K562 (cell line): ENCODE measurements around the gene EYA2. TPM values are rescaled to one million over a fixed set of nuclear protein-coding genes. Genes with fewer than 3 reads are reported as not detected.

ENCODE experiments used
- ATAC-seq: fragments of 200-7000 bp; cut with Tn5 transposase; 3 replicates; pipeline ENCODE4 v1.9.1; 2020; ENCODE audit warnings: moderate library complexity
- BruUV-seq: library from RNA; stranded (reverse); fragments of 400-500 nt; replicated peaks from 2 replicates; lab custom pipeline; 2021; lab: Mats Ljungman, UMichigan
- CTCF ChIA-PET: fragments of 300-600 bp; formaldehyde crosslinking; extraction: SDS; loops from one replicate; lab custom pipeline; 2021; ENCODE audit warnings: low intra/inter-chr PET ratio; lab: Yijun Ruan, JAX
- POLR2A ChIA-PET: fragments of 300-600, 350-650 bp; sonication (Branson Sonifier 250); formaldehyde crosslinking; extraction: SDS; loops from one replicate; lab custom pipeline; 2021; ENCODE audit warnings: antibody characterized with exemption, inconsistent platforms; lab: Yijun Ruan, JAX
- DNase-seq, 4 experiments: peaks; one replicate each; pipeline versions ENCODE4 v3.0.0 to v3.0.0-alpha.2; 2011 to 2018; ENCODE audit warnings: low spot score in 3 of 4, mixed read lengths in 3 of 4; ENCODE audit errors: extremely low read depth in 1 of 4
- FAIRE-seq: peaks from 2 replicates; lab custom pipeline; 2011; peaks lifted over from hg19 to GRCh38; lab: Jason Lieb, UNC
- H2AFZ ChIP-seq: 2 replicates; pipeline ENCODE4 v1.6.0; 2011; ENCODE audit warnings: low read depth, low read length, control low read depth, inconsistent platforms
- H3K27ac ChIP-seq: fragments of 200-600 bp; 3 replicates; pipeline ENCODE4 v1.8.0; 2011; ENCODE audit warnings: low read depth, mild to moderate bottlenecking, control low read depth, inconsistent platforms, low read length, moderate library complexity, mixed read lengths; ENCODE audit errors: extremely low read depth
- H3K27me3 ChIP-seq, 2 experiments: fragments of 300-600 bp in 1 of 2; 2 replicates in 1 of 2; 3 replicates in 1 of 2; pipeline versions ENCODE4 v1.6.0 to v1.8.0; 2011; ENCODE audit warnings: inconsistent platforms in 2 of 2, low read length in 2 of 2, mild to moderate bottlenecking in 1 of 2, mixed read lengths in 1 of 2, moderate library complexity in 1 of 2; ENCODE audit not compliant: control insufficient read depth in 2 of 2, insufficient read depth in 2 of 2
- H3K36me3 ChIP-seq: fragments of 300-600 bp; 3 replicates; pipeline ENCODE4 v1.8.0; 2011; ENCODE audit warnings: mild to moderate bottlenecking, low read length, inconsistent platforms; ENCODE audit not compliant: control insufficient read depth, insufficient read depth
- H3K4me1 ChIP-seq, 2 experiments: fragments of 200-600 bp in 1 of 2; replicated peaks in 1 of 2; 2 replicates in 1 of 2; 3 replicates in 1 of 2; pipeline versions ENCODE4 v1.5.1 to v1.8.0; 2011; ENCODE audit warnings: inconsistent platforms in 2 of 2, low read length in 2 of 2, mild to moderate bottlenecking in 1 of 2, mixed read lengths in 1 of 2, moderate library complexity in 1 of 2; ENCODE audit not compliant: control insufficient read depth in 2 of 2, insufficient read depth in 2 of 2
- H3K4me2 ChIP-seq: 2 replicates; pipeline ENCODE4 v1.6.1; 2011; ENCODE audit warnings: low read length, control low read depth, inconsistent platforms, mixed read lengths; ENCODE audit not compliant: insufficient read depth
- H3K4me3 ChIP-seq: fragments of 200-600 bp; sonication (generic), shearing (Covaris generic); 2 replicates; pipeline ENCODE4 v1.5.1; 2016; ENCODE audit warnings: control low read depth, inconsistent platforms
- H3K79me2 ChIP-seq: fragments of 200-600 bp; 3 replicates; pipeline ENCODE4 v1.8.0; 2011; ENCODE audit warnings: low read length, inconsistent platforms; ENCODE audit not compliant: control insufficient read depth, insufficient read depth
- H3K9ac ChIP-seq, 2 experiments: 2 replicates each; pipeline versions ENCODE4 v1.6.0 to v1.6.1; 2011; ENCODE audit warnings: low read depth in 2 of 2, low read length in 2 of 2, control low read depth in 1 of 2, inconsistent platforms in 1 of 2, mild to moderate bottlenecking in 1 of 2, mixed read lengths in 1 of 2; ENCODE audit not compliant: insufficient read depth in 1 of 2
- H3K9me1 ChIP-seq: one replicate; pipeline ENCODE4 v1.6.0; 2011; ENCODE audit warnings: inconsistent platforms, mild to moderate bottlenecking, low read length, moderate library complexity; ENCODE audit not compliant: control insufficient read depth, insufficient read depth
- H3K9me3 ChIP-seq: replicated peaks from 2 replicates; pipeline ENCODE4 v1.5.1; 2011; ENCODE audit warnings: low read depth, low read length, inconsistent platforms; ENCODE audit not compliant: control insufficient read depth, insufficient read depth
- H4K20me1 ChIP-seq: replicated peaks from 2 replicates; pipeline ENCODE4 v1.6.1; 2011; ENCODE audit warnings: low read length, inconsistent platforms, mixed read lengths; ENCODE audit not compliant: control insufficient read depth, insufficient read depth
- ELF2 ChIP-seq: fragments of 250-450 bp; sonication (Bioruptor Pico); IDR thresholded peaks from 2 replicates; pipeline ENCODE4 v1.5.0; 2021; ENCODE audit warnings: mild to moderate bottlenecking
- NCOA4 ChIP-seq: fragments of 450-650 bp; IDR thresholded peaks from 2 replicates; pipeline ENCODE4 v1.6.1; 2018; ENCODE audit warnings: mild to moderate bottlenecking; ENCODE audit not compliant: partially characterized antibody
- NEUROD1 ChIP-seq: fragments of 150-350 bp; IDR thresholded peaks from 2 replicates; pipeline ENCODE4 v1.6.1; 2014; ENCODE audit warnings: borderline replicate concordance, low read length, low read depth; ENCODE audit not compliant: partially characterized antibody
- RB1 ChIP-seq: fragments of 450-650 bp; IDR thresholded peaks from 2 replicates; pipeline ENCODE4 v1.6.1; 2017; ENCODE audit warnings: low read depth, mild to moderate bottlenecking
- SNIP1 ChIP-seq: fragments of 450-650 bp; IDR thresholded peaks from 2 replicates; pipeline ENCODE4 v1.7.1; 2017; ENCODE audit warnings: low read depth, mild to moderate bottlenecking
- TSC22D4 ChIP-seq: fragments of 450-650 bp; IDR thresholded peaks from 2 replicates; pipeline ENCODE4 v1.6.1; 2016; ENCODE audit warnings: missing genetic modification characterization, missing biosample characterization, control low read depth
- ZNF212 ChIP-seq: fragments of 450-650 bp; formaldehyde crosslinking; IDR thresholded peaks from 2 replicates; pipeline ENCODE4 v1.4.0; 2020; ENCODE audit warnings: mild to moderate bottlenecking
- WGBS: fragments of 100-300 bp; shearing (Covaris generic); methylation state at CpG from one replicate; pipeline ENCODE4 v1.1.6; 2016; ENCODE audit warnings: low coverage, mixed read lengths; ENCODE audit not compliant: insufficient coverage; ENCODE audit errors: missing lambda C conversion rate; 5-methylcytosine and 5-hydroxymethylcytosine counted together
- in situ Hi-C: fragments of 300-500 bp; cut with MboI; formaldehyde crosslinking; loops from 4 replicates; pipeline ENCODE4 v1.15.0; 2018; ENCODE audit warnings: inconsistent platforms, mixed read lengths
- intact Hi-C: fragments of 100-400 bp; cut with micrococcal nuclease; formaldehyde crosslinking; loops from 2 replicates; pipeline ENCODE4 v1.14.2; 2022
- polyA plus RNA-seq, 8 experiments: library from polyadenylated mRNA; depleted of rRNA in 4 of 8; stranded (reverse) in 5 of 8; unstranded in 3 of 8; fragments of >200 nt; fragmentation: Nextera tagmentation in 2 of 8; fragmentation: Illumina TruSeq in 1 of 8; extraction: Ambion mirVana in 2 of 8; extraction: Trizol in 1 of 8; gene quantifications; 2 replicates each; pipeline versions ENCODE4 v1.2.1 to v1.2.3, GENCODE V29; 2011 to 2014; ENCODE audit warnings: inconsistent platforms in 1 of 8, missing spikeins in 1 of 8
- total RNA-seq, 7 experiments: library from RNA; depleted of rRNA in 6 of 7; stranded (reverse); fragments of >200 nt in 6 of 7; fragmentation: Illumina TruSeq in 2 of 7; extraction: Trizol in 2 of 7; gene quantifications; 2 replicates each; pipeline versions ENCODE4 v1.2.1 to v1.2.3, GENCODE V29; 2011 to 2021; ENCODE audit warnings: low replicate concordance in 1 of 7
- TF ChIP-seq, protein P1 (sequence below): fragments of 450-650 bp; IDR thresholded peaks from 2 replicates; pipeline ENCODE4 v1.6.1; 2018; ENCODE audit warnings: mild to moderate bottlenecking, low read depth; ENCODE audit not compliant: partially characterized antibody

Gene EYA2
- total and polyA plus RNA-seq, 9 of the 15 experiments (the other 6 are each of a cell fraction or from before 2014, with no cell fraction given), result 0.03 TPM; not detected in 8

DNA sequence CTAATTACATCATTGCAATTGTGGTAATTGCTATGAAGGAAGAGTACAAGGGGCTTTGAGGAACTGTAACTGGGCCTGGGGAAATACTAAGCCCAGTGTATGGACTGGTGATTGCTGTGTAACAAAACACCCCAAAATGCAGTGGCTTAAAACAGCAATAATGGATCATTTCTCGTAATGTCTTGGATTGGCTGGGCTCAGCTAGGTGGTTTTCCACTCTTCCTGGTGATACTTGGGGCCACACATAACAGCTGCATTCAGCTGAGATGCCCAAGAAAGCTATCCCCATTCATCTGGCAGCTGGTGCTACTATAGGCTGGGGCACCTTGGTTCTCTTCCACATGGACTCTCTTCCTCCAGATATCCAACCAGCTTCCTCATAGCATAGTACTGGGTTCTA lies 150.3 kb downstream of the EYA2 start:
- ATAC-seq, result no peak
- H3K9me1 ChIP-seq, result no peaks in the 10 kb centered on the region
- FAIRE-seq, result no peak
- no peaks in the 10 kb centered on the region for H4K20me1 ChIP-seq
- no peak overlapping the region for H3K27ac ChIP-seq
- no peaks in the 10 kb centered on the region for H3K36me3 ChIP-seq
- H3K4me3 ChIP-seq, result no peak overlapping the region
- no peak for TF ChIP-seq ELF2 (CRISPR knock-in tag)
- TF ChIP-seq RB1, result no peak
- no peak for TF ChIP-seq TSC22D4 (tag)
- TF ChIP-seq, protein P1, sequence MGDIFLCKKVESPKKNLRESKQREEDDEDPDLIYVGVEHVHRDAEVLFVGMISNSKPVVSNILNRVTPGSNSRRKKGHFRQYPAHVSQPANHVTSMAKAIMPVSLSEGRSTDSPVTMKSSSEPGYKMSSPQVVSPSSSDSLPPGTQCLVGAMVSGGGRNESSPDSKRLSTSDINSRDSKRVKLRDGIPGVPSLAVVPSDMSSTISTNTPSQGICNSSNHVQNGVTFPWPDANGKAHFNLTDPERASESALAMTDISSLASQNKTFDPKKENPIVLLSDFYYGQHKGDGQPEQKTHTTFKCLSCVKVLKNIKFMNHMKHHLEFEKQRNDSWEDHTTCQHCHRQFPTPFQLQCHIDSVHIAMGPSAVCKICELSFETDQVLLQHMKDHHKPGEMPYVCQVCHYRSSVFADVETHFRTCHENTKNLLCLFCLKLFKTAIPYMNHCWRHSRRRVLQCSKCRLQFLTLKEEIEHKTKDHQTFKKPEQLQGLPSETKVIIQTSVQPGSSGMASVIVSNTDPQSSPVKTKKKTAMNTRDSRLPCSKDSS, result no peak
- no peak for TF ChIP-seq NCOA4
- no peak for TF ChIP-seq NEUROD1
- TF ChIP-seq SNIP1, result no peak
- TF ChIP-seq ZNF212 (CRISPR knock-in tag), result no peak
- CTCF ChIA-PET, result no interaction called here
- H3K27me3 ChIP-seq, result peaks cover 3 to 17% of the 10 kb centered on the region in 2 experiments; a peak in 2 of 5 replicates
- intact Hi-C loops (no loop called here), in situ Hi-C loops (no loop called here)
- no peak overlapping the region for H3K9ac ChIP-seq
- POLR2A ChIA-PET, result no interaction called here
- WGBS, result 0% methylated on average over 1 of the region's 1 CpG
- no peaks in the 10 kb centered on the region; the same call in 1 of the 2 replicates for H3K9me3 ChIP-seq
- BruUV-seq, result no TSS peak
- no peak overlapping the region for H2AFZ ChIP-seq
- H3K4me2 ChIP-seq, result no peak overlapping the region
- no peaks in the 10 kb centered on the region for H3K79me2 ChIP-seq
- peaks cover 2 to 16% of the 10 kb centered on the region in 2 experiments; a peak in 4 of 5 replicates for H3K4me1 ChIP-seq
- no peak for DNase-seq
